Spleen (tissue), 11 donors: Measurements from ENCODE around the gene MAP3K1. TPM values are rescaled to one million over a fixed set of nuclear protein-coding genes. Genes with fewer than 3 reads are reported as not detected.

ENCODE experiments used
- DNase-seq: peaks from one replicate; pipeline ENCODE4 v3.0.0-alpha.2; 2020
- H3K27ac ChIP-seq, 8 donors: fragments of 200-600 bp; sonication (generic) in 7 of 8; 1 replicate in 4 of 8; 2 replicates in 4 of 8; pipeline versions ENCODE4 v1.5.0 to v1.8.0; 2016 to 2021; ENCODE audit warnings: inconsistent platforms in 4 of 8, mild to moderate bottlenecking in 4 of 8, moderate library complexity in 1 of 8
- H3K27me3 ChIP-seq, 7 donors: fragments of 200-600 bp; sonication (generic) in 6 of 7; replicated peaks in 1 of 7; 1 replicate in 4 of 7; 2 replicates in 3 of 7; pipeline versions ENCODE4 v1.5.0 to v1.8.0; 2016 to 2021; ENCODE audit warnings: inconsistent platforms in 3 of 7, mild to moderate bottlenecking in 1 of 7
- H3K36me3 ChIP-seq, 6 donors: fragments of 200-600 bp; sonication (generic) in 5 of 6; 1 replicate in 4 of 6; 2 replicates in 2 of 6; pipeline versions ENCODE4 v1.5.0 to v1.8.0; 2016 to 2021; ENCODE audit warnings: inconsistent platforms in 2 of 6
- H3K4me1 ChIP-seq, 6 donors: fragments of 200-600 bp; sonication (generic) in 5 of 6; 1 replicate in 3 of 6; 2 replicates in 3 of 6; pipeline versions ENCODE4 v1.5.0 to v1.8.0; 2016 to 2021; ENCODE audit warnings: inconsistent platforms in 3 of 6
- H3K4me3 ChIP-seq, 8 donors: fragments of 200-600 bp; sonication (generic) in 7 of 8; 1 replicate in 4 of 8; 2 replicates in 4 of 8; pipeline versions ENCODE4 v1.5.0 to v1.8.0; 2016 to 2021; ENCODE audit warnings: inconsistent platforms in 4 of 8, mild to moderate bottlenecking in 4 of 8, moderate library complexity in 2 of 8
- H3K9me3 ChIP-seq, 8 donors: fragments of 200-600 bp; sonication (generic) in 7 of 8; 1 replicate in 4 of 8; 2 replicates in 4 of 8; pipeline versions ENCODE4 v1.5.0 to v1.8.0; 2016 to 2021; ENCODE audit warnings: inconsistent platforms in 4 of 8
- POLR2A ChIP-seq, 3 donors: fragments of 450-650 bp; IDR thresholded peaks; one replicate each; pipeline ENCODE4 v1.5.1; 2017; ENCODE audit warnings: antibody characterized with exemption in 3 of 3, mild to moderate bottlenecking in 1 of 3
- POLR2AphosphoS5 ChIP-seq, 3 donors: sonication (generic); formaldehyde crosslinking; IDR thresholded peaks; one replicate each; pipeline ENCODE4 v1.5.1; 2017; ENCODE audit warnings: antibody characterized with exemption in 3 of 3
- WGBS, 5 donors: extraction: QIAGEN DNeasy Blood & Tissue Kit in 3 of 5; methylation state at CpG; one replicate each; pipeline versions ENCODE4 v1.1.5 to v1.1.7; 2013 to 2018; 5-methylcytosine and 5-hydroxymethylcytosine counted together
- intact Hi-C: fragments of 100-400 bp; cut with DNase I; formaldehyde crosslinking; loops from one replicate; pipeline ENCODE4 v1.15.0; 2023; ENCODE audit warnings: low total_unique reads
- polyA plus RNA-seq, 3 donors: library from polyadenylated mRNA; stranded (reverse); fragments of 200-250 nt; gene quantifications; one replicate each; pipeline ENCODE4 v1.2.1, GENCODE V29; 2013
- total RNA-seq, 7 donors: library from RNA; depleted of rRNA in 3 of 7; stranded (reverse); fragments of >200 nt in 3 of 7; fragmentation: NEBNext Ultra II Directional in 4 of 7; extraction: Animal tissue kit (Norgen Biotek cat#: 25700) in 4 of 7; gene quantifications; one replicate each; pipeline versions ENCODE4 v1.1.0 to v1.2.1, GENCODE V29; 2016 to 2021
- TF ChIP-seq, protein P1 (sequence below), 11 experiments: fragments of 200-600 bp in 7 of 11; fragments of 450-650 bp in 4 of 11; sonication (generic) in 4 of 11; IDR thresholded peaks in 8 of 11; conservative IDR thresholded peaks in 3 of 11; 1 replicate in 7 of 11; 2 replicates in 4 of 11; pipeline versions ENCODE4 v1.4.0 to v1.8.0; 2016 to 2021; ENCODE audit warnings: antibody characterized with exemption in 11 of 11, inconsistent platforms in 4 of 11, mild to moderate bottlenecking in 1 of 11
- donor health status: healthy with polysubstance abuse.
- donor health status: DM: no; HTN: no; CAD: no; lungs with moderate emphysema.
- donor health status: DM: no; HTN: no; CAD: no.
- donor health status: Bipolar disorder and iron deficiency.
- donor health status: healthy.
- donor health status: DM: no; HTN: no; CAD: no.
- donor health status: DM: yes; HTN: yes; CAD: no.

Gene MAP3K1
- total and polyA plus RNA-seq, 10 donors: 24.7 to 85.4 (median 67.2) TPM

DNA sequence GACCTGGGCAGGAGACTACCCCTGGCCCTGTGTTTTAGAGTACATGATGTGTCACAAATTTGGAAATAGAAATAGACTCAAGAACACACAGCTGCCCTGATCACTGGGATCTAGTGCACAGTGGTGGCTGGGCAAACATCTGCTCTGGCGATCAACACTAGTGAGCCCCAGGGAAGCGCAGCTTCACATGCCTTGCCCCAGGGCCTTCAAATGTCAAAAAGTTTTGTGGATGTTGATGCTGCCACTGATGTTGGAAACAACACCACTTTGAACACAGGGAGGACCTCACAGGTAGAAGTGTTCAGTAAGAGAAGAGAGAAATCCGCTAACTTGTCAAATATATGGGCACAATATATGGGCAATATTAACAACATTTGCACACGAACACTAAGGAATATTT is 7.1 kb upstream of the MAP3K1 start:
- DNase-seq: no peak
- 92 to 99% (median 96%) methylated on average over 4 of the region's 4 CpGs for WGBS, 5 donors
- intact Hi-C loops: no loop called here
- H3K9me3 ChIP-seq: no peaks in the 10 kb centered on the region
- H3K4me1 ChIP-seq: peaks cover 0 to 25% (median 5%) of the 10 kb centered on the region in 6 donors
- H3K36me3 ChIP-seq: no peaks in the 10 kb centered on the region
- no peak overlapping the region for H3K27ac ChIP-seq
- TF ChIP-seq POLR2A (IDR thresholded peaks at IDR 0.05): no peak
- TF ChIP-seq, protein P1, sequence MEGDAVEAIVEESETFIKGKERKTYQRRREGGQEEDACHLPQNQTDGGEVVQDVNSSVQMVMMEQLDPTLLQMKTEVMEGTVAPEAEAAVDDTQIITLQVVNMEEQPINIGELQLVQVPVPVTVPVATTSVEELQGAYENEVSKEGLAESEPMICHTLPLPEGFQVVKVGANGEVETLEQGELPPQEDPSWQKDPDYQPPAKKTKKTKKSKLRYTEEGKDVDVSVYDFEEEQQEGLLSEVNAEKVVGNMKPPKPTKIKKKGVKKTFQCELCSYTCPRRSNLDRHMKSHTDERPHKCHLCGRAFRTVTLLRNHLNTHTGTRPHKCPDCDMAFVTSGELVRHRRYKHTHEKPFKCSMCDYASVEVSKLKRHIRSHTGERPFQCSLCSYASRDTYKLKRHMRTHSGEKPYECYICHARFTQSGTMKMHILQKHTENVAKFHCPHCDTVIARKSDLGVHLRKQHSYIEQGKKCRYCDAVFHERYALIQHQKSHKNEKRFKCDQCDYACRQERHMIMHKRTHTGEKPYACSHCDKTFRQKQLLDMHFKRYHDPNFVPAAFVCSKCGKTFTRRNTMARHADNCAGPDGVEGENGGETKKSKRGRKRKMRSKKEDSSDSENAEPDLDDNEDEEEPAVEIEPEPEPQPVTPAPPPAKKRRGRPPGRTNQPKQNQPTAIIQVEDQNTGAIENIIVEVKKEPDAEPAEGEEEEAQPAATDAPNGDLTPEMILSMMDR (IDR thresholded peaks at IDR 0.05 in 8 of 11, conservative IDR thresholded peaks at IDR 0.05 in 3 of 11): no peak
- TF ChIP-seq POLR2AphosphoS5 (IDR thresholded peaks at IDR 0.05): no peak
- no peaks in the 10 kb centered on the region for H3K27me3 ChIP-seq
- no peak overlapping the region for H3K4me3 ChIP-seq

DNA sequence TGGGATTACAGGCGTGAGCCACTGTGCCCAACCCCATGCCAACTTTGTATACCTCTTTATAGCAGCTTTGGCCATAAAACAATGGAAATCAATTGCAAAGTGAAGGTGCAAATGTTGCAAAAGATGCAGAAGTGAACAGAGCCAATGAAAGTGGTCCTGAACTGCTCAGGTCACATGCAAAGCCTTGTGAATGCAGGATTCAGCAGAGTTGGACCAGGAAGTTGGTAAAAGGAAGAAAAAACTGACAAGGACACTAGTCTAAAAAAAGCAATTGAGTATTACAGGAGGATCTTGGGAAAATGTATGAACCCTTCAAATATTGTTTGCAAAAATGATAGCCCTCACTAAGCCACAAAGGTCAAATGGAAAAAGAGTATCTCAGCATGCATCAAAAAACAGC is 4.5 kb upstream of the MAP3K1 start:
- H3K27ac ChIP-seq: peak overlapping the region in 1 of 8 donors; percentile 23
- peaks cover 0 to 40% (median 15%) of the 10 kb centered on the region in 6 donors for H3K4me1 ChIP-seq
- DNase-seq: no peak
- H3K4me3 ChIP-seq: no peak overlapping the region
- TF ChIP-seq, protein P1 (IDR thresholded peaks at IDR 0.05 in 8 of 11, conservative IDR thresholded peaks at IDR 0.05 in 3 of 11): no peak
- TF ChIP-seq POLR2A (IDR thresholded peaks at IDR 0.05): no peak
- H3K27me3 ChIP-seq: no peaks in the 10 kb centered on the region
- intact Hi-C loops: loop anchor here (10.0 kb wide), 1 partner anchor 116 kb away; no protein-coding TSS in a partner anchor
- no peaks in the 10 kb centered on the region for H3K36me3 ChIP-seq
- H3K9me3 ChIP-seq: no peaks in the 10 kb centered on the region
- 82 to 100% (median 98%) methylated on average over 1 of the region's 1 CpG for WGBS, 5 donors

DNA sequence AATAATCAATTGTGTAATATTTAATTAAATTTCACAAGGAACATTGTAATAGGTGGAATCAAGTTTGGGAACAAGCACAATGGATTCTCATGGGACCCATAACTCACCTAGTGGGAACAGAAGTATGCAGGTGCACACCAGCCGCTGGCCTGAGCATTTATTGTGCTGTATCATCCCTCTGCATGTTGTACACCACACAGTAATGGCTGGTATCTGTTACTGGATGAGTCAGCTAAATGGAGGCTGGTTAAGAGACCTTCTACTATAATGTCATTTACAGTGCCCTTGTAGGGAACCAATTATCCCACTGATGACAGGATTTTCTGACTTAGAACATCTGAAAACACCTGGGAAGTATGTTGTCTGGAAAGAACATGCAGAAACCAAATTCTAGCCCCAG is 3.2 kb upstream of the MAP3K1 start:
- no peak overlapping the region for H3K4me3 ChIP-seq
- DNase-seq: no peak
- 46 to 74% (median 56%) methylated on average over 1 of the region's 1 CpG for WGBS, 5 donors
- peak overlapping the region in 1 of 8 donors; percentile 39 for H3K27ac ChIP-seq
- H3K4me1 ChIP-seq: peaks cover 0 to 42% (median 16%) of the 10 kb centered on the region in 6 donors
- H3K27me3 ChIP-seq: no peaks in the 10 kb centered on the region
- TF ChIP-seq, protein P1 (IDR thresholded peaks at IDR 0.05 in 8 of 11, conservative IDR thresholded peaks at IDR 0.05 in 3 of 11): no peak
- TF ChIP-seq POLR2A (IDR thresholded peaks at IDR 0.05) (no peak), POLR2AphosphoS5 (IDR thresholded peaks at IDR 0.05) (no peak)
- no peaks in the 10 kb centered on the region for H3K9me3 ChIP-seq
- intact Hi-C loops: loop anchor here (10.0 kb wide), 1 partner anchor 117 kb away; no protein-coding TSS in a partner anchor
- H3K36me3 ChIP-seq: no peaks in the 10 kb centered on the region

DNA sequence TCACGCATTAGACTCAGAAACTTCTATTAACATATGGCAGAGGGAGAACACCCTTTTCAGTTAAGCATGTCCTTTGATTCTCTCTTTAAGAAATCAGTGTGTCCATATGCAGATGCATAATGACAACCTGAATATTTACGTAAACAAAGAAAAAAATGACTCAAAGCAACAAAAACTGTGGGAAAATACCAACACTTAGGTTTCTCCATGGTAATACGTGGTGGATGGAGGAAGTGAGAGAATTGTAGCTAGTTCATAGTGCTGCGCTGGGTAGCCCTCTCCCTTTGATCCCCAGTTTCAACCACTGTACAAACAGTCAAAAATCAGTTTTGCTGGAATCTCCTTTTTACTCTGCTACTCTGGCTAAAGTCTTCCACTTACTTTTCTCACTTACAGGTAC is 2.0 kb upstream of the MAP3K1 start:
- TF ChIP-seq POLR2A (IDR thresholded peaks at IDR 0.05) (no peak), POLR2AphosphoS5 (IDR thresholded peaks at IDR 0.05) (no peak)
- TF ChIP-seq, protein P1 (IDR thresholded peaks at IDR 0.05 in 8 of 11, conservative IDR thresholded peaks at IDR 0.05 in 3 of 11): no peak
- H3K9me3 ChIP-seq: no peaks in the 10 kb centered on the region
- peak overlapping the region in 6 of 8 donors; percentile 2 to 100 (median 98) for H3K27ac ChIP-seq
- peaks cover 9 to 54% (median 27%) of the 10 kb centered on the region in 6 donors for H3K4me1 ChIP-seq
- no peaks in the 10 kb centered on the region for H3K36me3 ChIP-seq
- no peak for DNase-seq
- intact Hi-C loops: loop anchor here (10.0 kb wide), 1 partner anchor 119 kb away; no protein-coding TSS in a partner anchor
- H3K4me3 ChIP-seq: peak overlapping the region in 1 of 8 donors; percentile 93
- no peaks in the 10 kb centered on the region for H3K27me3 ChIP-seq
- 67 to 76% (median 69%) methylated on average over 4 of the region's 4 CpGs for WGBS, 5 donors
